Measurements from ENCODE around the gene SLC24A4. TPM values are rescaled to one million over a fixed set of nuclear protein-coding genes. Genes with fewer than 3 reads are reported as not detected.
"Not testable (repeated sequence)": the region's sequence is repeated elsewhere in the genome, so short reads cannot be mapped to it uniquely, and the experiment has no call there.

Gene SLC24A4
- total RNA-seq, 2 donors from 2014 or later = 0.09 to 0.25 TPM

DNA sequence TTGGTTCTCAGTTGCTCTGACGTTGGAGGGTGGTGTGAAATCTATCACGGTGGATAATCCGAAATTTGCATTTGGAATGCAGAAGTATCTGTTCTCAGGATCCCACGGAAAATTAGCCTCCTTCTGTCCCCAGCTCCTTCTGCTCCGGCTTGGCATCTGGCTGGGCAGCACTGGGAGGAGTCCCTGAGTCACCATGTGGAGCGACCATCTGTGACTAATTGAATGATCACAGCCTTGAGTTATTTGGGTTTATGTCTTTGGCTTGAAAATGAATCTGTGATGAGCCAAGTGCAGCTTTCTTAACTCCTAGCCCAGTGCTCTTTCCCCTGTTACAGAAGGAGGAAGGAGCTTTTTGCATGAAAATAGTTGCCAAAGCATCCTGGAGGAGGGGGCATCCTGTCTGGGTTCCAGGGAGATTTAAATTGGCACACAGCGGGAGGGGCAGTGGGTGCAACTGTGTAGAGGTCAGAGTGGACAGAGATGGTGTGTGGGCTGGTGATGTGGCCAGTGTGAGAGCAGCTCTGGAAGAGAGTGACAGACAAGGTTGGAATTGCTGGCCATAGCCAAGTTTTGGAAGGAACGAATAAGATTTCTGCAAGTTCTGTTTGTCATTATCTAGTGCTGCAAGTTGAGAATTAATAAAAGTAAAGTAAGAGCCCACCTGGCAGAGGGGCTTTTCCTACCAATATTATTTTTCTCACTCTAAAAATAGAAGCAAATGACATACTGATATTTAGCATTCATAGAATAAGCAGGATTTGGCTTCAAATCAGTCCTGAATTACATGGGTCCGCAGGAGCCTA, 74.4 kb downstream of the SLC24A4 start:
- intact Hi-C loops (cut with DNase I, micrococcal nuclease) = no loop called here
- DNase-seq (no peak), ATAC-seq (no peak)

DNA sequence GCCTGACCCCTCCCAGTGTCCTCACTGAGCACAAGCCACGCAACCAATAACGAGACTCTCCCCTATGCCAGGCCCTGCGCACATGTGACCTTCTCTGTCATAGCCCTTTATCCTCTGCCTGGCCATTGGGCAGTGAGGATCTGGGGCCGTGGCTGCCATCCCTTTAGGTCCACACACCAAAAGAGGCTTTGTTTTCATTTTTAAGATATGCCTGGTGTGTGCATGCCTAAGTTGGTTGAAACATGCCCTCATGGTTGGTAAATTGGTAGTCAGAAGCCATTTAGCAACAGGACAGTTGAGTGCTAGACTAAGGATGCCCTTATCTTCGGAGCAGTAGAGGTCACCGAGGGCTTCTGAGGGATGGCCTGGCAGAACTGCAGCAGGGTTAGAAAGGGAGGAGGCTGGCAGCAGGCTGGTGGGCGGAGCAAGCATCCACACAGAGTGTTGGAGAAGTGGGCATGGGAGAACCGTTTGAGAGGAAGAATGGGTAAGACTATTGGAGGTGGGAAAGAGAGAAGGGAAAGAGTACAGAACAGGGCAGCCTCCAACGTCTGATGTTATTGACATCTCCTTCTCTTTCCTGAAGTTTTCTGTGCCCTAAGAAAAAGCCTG, 75.1 kb downstream of the SLC24A4 start:
- intact Hi-C loops (cut with DNase I, micrococcal nuclease) = no loop called here
- ATAC-seq (no peak), DNase-seq (no peak)

GRCh38 chr14:92398888-92399636, 76.1 kb downstream of the SLC24A4 start:
- no peak for DNase-seq
- ATAC-seq = no peak
- intact Hi-C loops (cut with DNase I, micrococcal nuclease) = no loop called here

- intact Hi-C loops (cut with DNase I, micrococcal nuclease) = no loop called here
- no peak for ATAC-seq
- no peak for DNase-seq
Measured at GRCh38 chr14:92400579-92401444, 77.8 kb downstream of the SLC24A4 start.

GRCh38 chr14:92401561-92401960, 78.6 kb downstream of the SLC24A4 start:
- no peak for DNase-seq
- intact Hi-C loops (cut with DNase I, micrococcal nuclease) = no loop called here
- ATAC-seq = no peak

- DNase-seq; intact Hi-C loops (cut with DNase I, micrococcal nuclease); ATAC-seq: not testable (repeated sequence)
Measured at GRCh38 chr14:92402500-92402899, 79.5 kb downstream of the SLC24A4 start.

GRCh38 chr14:92404018-92404417, 81.1 kb downstream of the SLC24A4 start:
- intact Hi-C loops (cut with DNase I, micrococcal nuclease) = no loop called here
- ATAC-seq = no peak

DNA sequence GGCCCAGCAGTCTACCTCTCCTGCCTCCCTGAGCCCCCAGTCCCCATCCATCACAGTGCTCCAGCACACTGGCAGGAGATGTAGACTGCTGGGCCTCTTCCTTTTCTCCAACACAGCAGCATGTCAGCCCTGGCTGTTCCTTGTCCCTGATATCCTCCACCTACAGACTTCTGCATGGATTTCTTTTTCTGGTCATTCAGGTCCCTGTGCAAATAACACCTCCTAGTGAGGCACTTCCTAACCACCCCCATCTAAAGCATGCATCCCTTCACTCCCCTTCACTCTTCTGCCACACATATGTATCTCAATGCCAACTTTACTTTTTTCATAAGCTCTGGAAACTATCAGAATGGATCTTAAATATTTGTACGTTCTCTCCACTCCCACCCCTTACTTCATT, 81.5 kb downstream of the SLC24A4 start:
- intact Hi-C loops (cut with DNase I, micrococcal nuclease) = no loop called here
- DNase-seq = no peak
- ATAC-seq = no peak

More at GRCh38 chr14:92404018-92404417, 81.1 kb downstream of the SLC24A4 start:
- no peak for DNase-seq

- intact Hi-C loops (cut with DNase I, micrococcal nuclease) = no loop called here
- no peak for DNase-seq
- ATAC-seq = no peak
Measured at GRCh38 chr14:92404938-92405337, 82.0 kb downstream of the SLC24A4 start.

- no peak for DNase-seq
- intact Hi-C loops (cut with DNase I, micrococcal nuclease) = no loop called here
- ATAC-seq = no peak
Measured at GRCh38 chr14:92407410-92407809, 84.4 kb downstream of the SLC24A4 start.

- DNase-seq = no peak
- ATAC-seq = no peak
- intact Hi-C loops (cut with DNase I, micrococcal nuclease) = no loop called here
Measured at GRCh38 chr14:92409043-92409442, 86.1 kb downstream of the SLC24A4 start.

- intact Hi-C loops (cut with DNase I, micrococcal nuclease) = no loop called here
- no peak for ATAC-seq
Measured at GRCh38 chr14:92411135-92411534, 88.2 kb downstream of the SLC24A4 start.

DNA sequence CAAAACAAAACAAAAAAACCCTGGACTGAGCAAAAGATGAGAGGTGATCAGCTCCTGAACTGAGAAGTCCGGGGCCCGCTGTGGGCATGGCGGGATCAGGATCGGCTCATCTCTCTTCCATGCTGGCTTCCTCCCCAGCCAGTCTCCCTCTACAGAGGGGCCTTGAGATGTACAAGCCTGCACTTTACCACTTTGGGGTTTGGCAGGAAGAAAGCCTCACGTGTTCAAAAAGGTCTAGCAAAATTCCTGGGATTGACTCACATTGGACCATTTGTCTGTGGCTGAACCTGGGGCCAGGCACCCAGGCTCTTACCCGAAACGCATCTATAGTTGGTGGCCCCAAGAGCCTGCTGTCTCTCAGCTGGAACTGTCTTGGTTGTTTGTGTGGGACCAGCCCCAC, 89.0 kb downstream of the SLC24A4 start:
- intact Hi-C loops (cut with DNase I, micrococcal nuclease) = no loop called here
- ATAC-seq (no peak), DNase-seq (no peak)

More at GRCh38 chr14:92411135-92411534, 88.2 kb downstream of the SLC24A4 start:
- no peak for DNase-seq

- intact Hi-C loops (cut with DNase I, micrococcal nuclease) = no loop called here
- no peak for DNase-seq
- no peak for ATAC-seq
Measured at GRCh38 chr14:92412912-92413311, 89.9 kb downstream of the SLC24A4 start.

GRCh38 chr14:92413379-92413778, 90.4 kb downstream of the SLC24A4 start:
- intact Hi-C loops (cut with DNase I, micrococcal nuclease) = no loop called here
- ATAC-seq (no peak), DNase-seq (no peak)

- DNase-seq (no peak), ATAC-seq (no peak)
- intact Hi-C loops (cut with DNase I, micrococcal nuclease) = no loop called here
Measured at GRCh38 chr14:92414690-92415445, 91.9 kb downstream of the SLC24A4 start.

GRCh38 chr14:92415969-92416368, 93.0 kb downstream of the SLC24A4 start:
- ATAC-seq = no peak
- intact Hi-C loops (cut with DNase I, micrococcal nuclease) = no loop called here
- no peak for DNase-seq

DNA sequence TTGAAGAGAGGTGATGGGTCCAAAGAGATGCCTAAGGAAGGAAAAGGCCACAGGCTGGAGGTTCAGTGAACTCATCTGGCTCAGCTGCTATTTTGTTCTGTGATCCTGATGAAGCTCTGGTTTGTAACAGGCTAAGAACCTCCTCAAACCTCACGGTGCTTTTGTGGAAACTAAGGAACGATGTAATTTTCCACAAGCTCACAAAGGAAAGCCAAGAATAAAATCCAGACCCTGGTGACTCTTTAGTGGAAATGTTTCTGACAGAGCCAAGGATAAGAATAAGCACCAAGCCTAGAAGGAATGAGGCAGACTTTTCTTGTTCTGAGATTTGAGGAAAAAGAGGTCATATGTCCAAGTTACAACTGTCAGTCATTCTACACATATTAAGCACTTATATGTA, 93.6 kb downstream of the SLC24A4 start:
- DNase-seq = no peak
- intact Hi-C loops (cut with DNase I, micrococcal nuclease) = no loop called here
- ATAC-seq = no peak
